ENCODE measurements around the gene RHBDL3. TPM values are rescaled to one million over a fixed set of nuclear protein-coding genes. Genes with fewer than 3 reads are reported as not detected.
A peak's percentile ranks its signal among the peaks of the same experiment; 100 is the strongest.

Gene RHBDL3
- total and polyA plus RNA-seq, 2 of the 8 experiments (the other 6 are each of a cell fraction or from before 2014, with no cell fraction given) = 9.6 to 12.2 TPM

- TF ChIP-seq CTCF (IDR thresholded peaks at IDR 0.05; ENCODE audit: control extremely low read depth in 1 of 3, insufficient read depth in 1 of 3, low read depth in 1 of 3, low read length in 3 of 3) (peak; percentile 98 to 99 (median 98)), YY1 (IDR thresholded peaks at IDR 0.05; ENCODE audit: low read depth, low read length) (0 out of 2 replicates have a peak, but pooled peaks have one; percentile 25)
Measured at GRCh38 chr17:32253117-32253611, 12.5 kb upstream of the RHBDL3 start (continued).
